Measurements from ENCODE around the gene RFESD.
"Not testable (repeated sequence)": the region's sequence is repeated elsewhere in the genome, so short reads cannot be mapped to it uniquely, and the experiment has no call there.

RFESD gene

DNA sequence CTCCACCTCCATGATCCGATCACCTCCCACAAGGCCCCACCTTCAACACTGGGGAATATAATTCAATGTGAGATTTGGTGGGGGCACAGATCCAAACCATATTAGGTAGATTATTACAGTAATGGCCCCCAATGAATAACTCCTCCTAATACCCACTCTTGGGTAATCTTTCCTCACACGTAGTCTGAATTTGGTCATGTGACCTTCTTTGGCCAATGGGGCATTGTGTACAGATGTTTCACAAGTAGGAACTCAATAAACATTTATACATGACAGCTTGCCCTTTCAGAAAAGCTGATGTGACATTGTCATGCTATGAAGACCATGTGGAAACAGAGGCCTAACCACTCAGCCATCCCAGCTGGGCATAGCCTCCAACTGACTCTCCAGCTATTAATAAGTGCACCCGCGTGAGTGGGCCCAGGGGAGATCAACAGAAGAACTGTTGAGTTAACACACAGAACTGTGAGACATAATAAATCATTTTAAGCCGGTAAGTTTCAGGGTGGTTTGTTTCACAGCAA lies 16.1 kb upstream of the RFESD start:
- no peak for DNase-seq

GRCh38 chr5:95631255-95631958 lies 15.2 kb upstream of the RFESD start:
- no peak for DNase-seq

DNA sequence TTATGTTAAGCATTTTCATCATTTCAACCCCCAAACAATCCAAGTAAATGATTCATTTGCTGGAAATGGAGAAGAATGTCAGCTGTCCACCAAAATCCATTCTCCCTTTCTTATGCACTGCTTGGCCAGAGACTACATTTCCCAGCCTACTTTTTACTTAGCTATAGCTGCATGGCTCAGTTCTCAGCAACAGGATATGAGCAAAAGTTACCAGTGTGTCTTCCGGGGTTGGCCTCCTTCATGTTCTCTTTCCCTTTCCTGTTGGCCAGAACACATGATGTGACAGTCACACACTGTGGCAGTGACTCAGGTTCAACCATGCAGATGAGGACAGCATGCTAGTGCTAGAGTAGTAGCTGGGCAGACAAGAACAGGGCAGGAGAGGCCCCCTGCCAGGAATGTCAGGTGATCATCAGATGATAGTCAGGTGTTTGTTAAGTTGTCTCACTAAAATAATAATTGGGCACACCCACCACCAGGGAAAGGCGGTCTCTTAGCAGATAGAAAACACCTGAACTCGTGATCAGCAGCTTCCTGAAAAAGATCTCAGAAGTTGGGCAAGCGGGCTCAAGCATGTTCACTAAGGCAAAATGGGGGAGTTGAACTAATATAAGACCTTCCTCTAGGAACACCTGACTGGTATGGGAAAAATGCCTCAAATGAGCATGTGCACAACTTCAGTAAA lies 14.4 kb upstream of the RFESD start:
- peak; percentile 91 to 95 for DNase-seq

GRCh38 chr5:95632942-95633341 lies 13.6 kb upstream of the RFESD start:
- not testable (repeated sequence) for DNase-seq

DNA sequence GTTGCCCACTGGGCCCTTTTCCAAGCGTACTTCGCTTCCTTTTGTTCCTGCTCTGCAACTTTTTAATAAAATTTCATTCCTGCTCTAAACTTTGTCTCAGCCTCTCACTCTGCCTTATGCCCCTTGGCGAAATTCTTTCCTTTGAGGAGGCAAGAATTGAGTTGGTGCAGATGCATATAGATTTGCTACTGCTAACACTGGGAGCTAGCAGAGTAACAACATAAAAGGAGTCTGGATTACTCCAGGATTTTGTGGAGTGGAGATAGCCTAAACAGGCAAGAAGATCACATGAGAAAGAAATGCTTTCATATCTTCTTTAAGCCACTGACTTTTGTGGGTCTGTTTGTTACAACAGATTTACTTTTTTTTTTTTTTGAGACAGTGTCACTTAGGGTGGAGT lies 12.9 kb upstream of the RFESD start:
- DNase-seq: no peak

DNA sequence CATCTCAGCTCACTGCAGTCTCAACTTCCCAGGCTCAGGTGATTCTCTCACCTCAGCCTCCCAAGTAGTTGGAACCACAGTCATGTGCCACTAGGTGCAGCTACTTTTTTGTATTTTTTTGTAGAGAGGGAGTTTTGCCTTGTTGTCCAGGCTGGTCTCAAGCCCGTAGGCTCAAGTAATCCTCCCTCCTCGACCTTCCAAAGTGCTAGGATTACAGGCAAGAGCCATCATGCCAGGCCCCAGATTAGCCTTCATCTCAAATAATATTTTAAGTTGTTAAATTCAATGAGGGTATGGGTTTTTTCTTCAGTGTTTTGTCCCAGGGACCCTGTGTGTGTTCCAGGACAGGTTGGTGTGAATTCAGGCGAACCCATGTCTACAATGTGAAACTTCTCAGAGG lies 12.5 kb upstream of the RFESD start:
- no peak for DNase-seq

DNA sequence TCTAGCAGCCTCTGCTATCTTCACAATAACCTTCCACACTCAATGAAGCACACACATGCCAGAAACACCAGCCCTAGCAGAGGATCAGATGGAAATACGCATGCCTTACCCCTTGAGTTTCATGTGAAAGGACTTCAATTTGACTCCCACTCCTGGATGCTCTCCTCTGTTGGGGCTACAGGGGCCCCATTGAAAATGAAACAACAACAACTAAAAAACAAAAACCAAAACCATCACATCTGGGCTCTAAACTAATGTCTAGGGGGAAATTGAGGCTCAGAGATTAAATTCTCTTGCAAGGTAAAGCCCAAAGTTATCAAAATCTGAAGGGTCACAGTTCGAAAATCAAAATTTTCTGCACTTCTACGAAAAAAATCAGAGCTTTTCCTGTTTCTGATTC lies 7.9 kb upstream of the RFESD start:
- no peak for DNase-seq

DNA sequence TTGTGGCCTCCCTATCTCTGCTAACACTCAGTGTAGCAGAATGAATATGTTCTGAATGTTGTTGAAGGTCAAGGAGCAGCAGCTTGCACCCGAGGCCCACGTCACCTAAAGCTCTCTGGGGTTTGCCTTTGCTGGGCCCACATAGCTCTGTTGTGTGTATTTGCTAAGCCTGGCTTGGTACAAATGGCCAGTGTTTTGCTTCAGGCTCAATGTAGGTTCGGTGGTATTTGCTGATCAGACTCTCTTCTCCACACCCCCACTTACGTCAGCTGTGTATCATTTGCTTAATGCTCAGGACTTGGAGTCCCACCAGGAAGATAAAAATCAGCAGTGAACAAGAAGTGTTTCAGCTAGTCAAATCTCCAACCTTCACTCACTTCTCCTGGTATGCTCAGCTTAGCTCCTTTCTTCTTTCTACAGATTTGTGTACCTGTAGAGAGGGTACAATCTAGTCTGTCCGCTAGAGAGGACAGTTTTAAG lies 4.8 kb upstream of the RFESD start:
- no peak for DNase-seq

- DNase-seq: no peak
Measured at GRCh38 chr5:95643152-95643551, 3.4 kb upstream of the RFESD start.

DNA sequence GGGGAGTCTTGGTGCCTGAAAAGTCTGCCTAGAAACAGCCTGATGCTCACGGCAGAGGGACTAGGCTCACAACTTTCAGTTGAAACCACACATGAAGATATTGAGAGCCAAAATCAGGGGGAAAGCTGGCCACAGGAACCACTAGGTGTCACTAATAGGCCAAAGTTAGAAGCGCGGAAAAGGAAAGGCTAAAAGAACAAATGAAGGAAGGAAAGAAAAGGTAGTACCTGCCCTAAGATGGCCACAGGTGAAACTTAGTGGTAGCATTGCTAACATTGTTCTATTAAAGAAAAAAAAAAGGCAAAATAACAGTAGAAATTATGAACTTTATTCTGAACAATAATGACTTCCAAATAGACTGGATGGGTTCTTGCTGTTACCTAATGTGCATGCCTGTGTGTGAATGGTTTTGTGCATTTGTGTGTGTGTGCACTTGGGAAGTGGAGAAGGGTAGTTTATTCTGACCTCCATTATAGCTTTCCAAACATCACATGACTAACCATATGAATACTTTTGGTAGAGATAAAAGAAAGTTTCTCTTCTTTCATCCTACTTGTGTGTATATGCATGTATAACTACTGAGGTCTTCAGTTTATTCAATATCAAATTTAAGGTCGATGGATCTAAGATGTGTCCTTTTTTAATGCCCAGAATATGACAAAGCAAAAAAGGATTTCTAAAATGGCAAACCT lies 2.1 kb upstream of the RFESD start:
- peak; percentile 55 to 73 for DNase-seq

- not testable (repeated sequence) for DNase-seq
Measured at GRCh38 chr5:95646226-95646568, 380 bp upstream of the RFESD start.

DNA sequence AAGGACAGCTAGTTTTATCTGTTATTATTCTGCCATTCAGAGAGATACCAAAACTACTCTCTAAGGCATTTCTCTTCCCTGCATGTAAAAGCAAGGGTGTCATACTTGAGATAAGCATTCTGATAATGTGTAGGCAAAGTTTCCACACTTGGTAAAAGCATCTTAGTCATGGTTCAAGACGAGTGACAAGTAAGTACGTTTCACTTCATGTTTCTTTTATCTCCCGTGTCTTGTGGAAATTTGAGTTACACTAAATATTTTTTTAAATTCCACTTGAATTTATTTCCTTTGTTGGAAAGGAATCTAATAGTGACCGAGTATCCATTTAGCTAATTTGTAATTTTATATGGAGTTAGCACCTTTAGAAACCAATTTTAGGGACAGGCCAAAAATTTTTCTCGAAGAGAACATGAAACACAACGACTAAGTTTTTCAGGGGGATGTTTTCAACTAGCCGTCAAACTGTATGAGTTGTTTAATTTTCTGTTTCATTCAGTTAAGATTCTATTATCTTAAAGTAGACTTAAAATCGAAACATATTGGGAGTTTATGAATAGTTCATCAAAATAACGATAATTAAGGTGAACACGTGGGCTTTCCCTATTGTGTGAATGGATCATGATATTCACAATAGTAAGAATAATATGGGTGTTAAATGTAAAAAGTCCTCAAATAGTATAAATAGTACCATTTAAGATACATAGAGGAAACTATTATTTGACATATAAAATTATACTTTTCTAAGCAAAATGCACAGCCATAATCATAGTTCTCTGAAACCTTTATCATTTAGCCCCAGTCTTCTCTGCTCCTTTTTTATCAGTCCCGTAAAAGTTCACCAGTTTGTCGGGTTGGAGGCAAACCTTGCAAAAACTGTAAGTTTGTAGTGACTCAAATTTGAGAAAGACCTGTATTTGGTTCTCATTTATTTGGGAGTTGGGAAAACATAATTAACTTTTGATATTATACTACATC lies 1.6 kb downstream of the RFESD start:
- peak; percentile 26 to 33 for DNase-seq

DNA sequence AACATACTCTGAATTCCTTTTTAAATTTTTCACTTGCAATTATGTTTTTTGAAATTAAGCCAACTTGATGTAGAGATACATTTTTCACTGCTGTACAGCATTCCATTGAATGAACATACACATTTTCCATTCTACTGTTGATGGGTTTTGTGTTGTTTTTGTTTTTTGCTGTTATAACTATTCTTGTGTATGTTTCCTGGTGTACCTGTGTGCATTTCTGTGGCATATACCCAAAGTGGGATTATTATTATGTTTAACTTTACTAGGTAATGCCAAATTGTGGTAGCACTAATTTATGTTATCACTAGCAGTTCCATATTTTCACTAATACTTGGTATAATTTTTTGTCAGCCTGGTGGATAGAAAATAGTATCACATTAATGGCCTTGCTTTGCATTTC lies 2.7 kb downstream of the RFESD start:
- DNase-seq: no peak

GRCh38 chr5:95649842-95650620 lies 3.5 kb downstream of the RFESD start:
- no peak for DNase-seq

DNA sequence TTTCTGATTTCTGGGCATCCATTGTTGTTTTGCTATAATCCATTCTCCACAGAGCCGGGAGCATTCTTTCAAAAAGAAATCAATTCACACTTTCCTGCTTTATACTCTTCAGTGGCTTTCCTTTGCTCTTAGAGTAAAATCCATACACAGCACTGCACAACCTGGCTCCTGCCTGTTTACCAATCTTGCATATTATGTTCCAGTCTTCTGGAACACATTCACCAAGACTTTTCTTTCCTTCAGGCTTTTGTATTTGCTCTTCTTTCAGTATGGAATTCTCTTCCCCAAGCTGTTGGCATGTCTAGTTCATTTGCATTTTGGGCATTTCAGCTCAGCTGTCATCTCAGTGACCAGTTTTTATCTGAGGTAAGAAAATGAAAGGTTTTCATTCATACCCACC lies 6.3 kb downstream of the RFESD start:
- DNase-seq: no peak

DNA sequence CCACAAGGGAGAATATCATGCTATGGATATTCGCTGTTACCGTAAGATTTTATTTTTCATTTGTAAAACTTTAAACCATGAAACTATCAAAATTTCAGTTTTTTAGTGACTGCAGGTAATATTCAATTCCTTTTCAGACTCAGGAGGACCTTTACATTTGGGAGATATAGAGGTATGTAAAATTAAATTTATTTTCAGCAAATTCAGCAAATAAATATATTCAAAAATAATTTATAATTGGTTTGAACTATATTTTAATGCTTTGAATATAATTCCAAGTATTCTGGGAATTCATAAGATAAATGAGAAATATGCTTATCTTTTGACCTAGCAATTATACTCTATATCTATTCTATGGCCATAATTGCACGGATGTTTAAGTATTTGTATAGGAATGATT lies 7.6 kb downstream of the RFESD start:
- no peak for DNase-seq

GRCh38 chr5:95655575-95655974 lies 9.0 kb downstream of the RFESD start:
- DNase-seq: no peak

- DNase-seq: no peak
Measured at GRCh38 chr5:95660060-95660459, 13.5 kb downstream of the RFESD start.

DNA sequence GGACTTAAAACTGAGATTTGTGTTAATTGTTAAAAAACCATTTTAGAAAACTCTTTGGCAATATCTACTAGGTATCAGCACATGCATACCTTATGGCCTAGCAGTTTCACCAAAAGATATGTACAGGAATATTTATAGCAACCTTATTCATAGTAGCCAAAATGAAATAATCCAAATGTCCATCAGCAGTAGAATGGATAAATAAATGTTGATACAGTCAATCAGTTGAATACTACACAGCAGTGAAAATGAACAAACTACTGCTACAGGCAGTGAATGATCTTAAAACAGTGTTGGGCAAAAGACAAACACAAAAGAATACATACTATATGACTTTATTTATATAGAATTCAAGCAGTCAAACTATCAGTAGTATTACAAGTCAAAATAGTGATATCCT lies 16.4 kb downstream of the RFESD start:
- no peak for DNase-seq

DNA sequence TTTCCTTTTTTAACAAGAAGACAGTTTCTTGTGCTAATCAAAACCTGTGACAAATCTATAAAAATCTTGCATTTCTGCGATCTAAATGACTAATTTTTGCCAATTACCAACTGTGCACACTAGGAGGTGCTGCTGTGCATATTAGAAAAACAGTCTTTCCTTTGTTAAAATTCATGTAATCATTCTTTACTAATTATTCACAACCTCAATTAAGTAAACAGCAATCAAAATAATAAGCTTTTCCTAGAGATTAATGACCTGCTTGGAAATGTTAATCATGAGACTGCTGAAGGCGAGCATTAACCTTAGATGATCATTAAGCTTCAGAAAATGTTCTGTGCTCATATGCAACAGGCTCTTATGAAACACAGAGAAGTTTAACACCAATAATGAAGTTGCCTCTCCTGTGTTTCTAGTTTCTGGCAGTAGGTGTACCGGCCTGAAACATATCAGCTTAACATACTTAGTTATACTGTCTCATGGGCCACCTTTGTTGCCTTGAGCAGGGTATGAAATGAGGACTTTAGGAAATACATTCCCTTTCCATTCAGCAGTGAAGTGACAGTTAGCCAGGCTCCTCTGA lies 17.7 kb downstream of the RFESD start:
- peak; percentile 44 to 53 for DNase-seq

DNA sequence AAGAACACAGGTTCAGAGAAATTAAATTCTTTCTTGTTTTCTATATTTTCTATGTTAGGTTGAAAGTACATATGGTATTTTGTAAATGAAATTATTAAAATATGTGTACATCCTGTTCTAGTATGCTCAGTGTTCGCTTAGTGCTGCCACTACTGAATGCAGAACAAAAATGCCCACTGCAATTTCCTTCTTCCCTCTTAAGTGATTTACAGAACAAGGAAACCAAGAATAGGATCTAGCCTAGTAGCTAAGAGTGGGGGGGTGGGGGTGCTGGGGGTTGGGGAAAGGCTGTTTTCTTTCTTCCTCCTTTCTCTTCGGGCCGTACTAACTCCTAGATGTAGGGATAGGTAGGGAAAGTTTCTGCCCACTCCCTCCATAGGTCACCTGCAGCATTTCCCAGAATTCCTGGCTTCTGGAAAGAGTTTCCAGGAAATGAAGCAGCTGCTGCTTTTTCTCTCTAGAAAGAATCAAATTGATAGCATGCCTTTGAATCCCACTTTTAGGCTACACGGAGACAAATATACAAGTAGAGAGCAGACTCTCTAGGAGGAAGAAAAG lies 20.6 kb downstream of the RFESD start:
- peak; percentile 18 to 39 for DNase-seq
